Kidney (tissue), 14 donors: ENCODE results near the gene MYL11. TPM values are rescaled to one million over a fixed set of nuclear protein-coding genes. Genes with fewer than 3 reads are reported as not detected.
"Not testable (repeated sequence)": the region's sequence is repeated elsewhere in the genome, so short reads cannot be mapped to it uniquely, and the experiment has no call there.

Source experiments
- DNase-seq, 5 donors: peaks; one replicate each; pipeline ENCODE4 v3.0.0-alpha.2; 2013 to 2020
- FAIRE-seq: peaks from 2 replicates; lab custom pipeline; 2012; peaks lifted over from hg19 to GRCh38; lab: Jason Lieb, UNC
- H3K27ac ChIP-seq, 2 donors: one replicate each; pipeline ENCODE4 v1.7.0; 2013; ENCODE audit warnings: low read depth in 2 of 2, low read length in 2 of 2, inconsistent platforms in 1 of 2
- H3K27me3 ChIP-seq: one replicate; pipeline ENCODE4 v1.7.1; 2013; ENCODE audit warnings: low read length, inconsistent platforms; ENCODE audit not compliant: control insufficient read depth, insufficient read depth
- H3K36me3 ChIP-seq, 3 donors: one replicate each; pipeline versions ENCODE4 v1.7.0 to v1.7.1; 2013; ENCODE audit warnings: low read length in 3 of 3, control low read depth in 1 of 3, inconsistent platforms in 1 of 3; ENCODE audit not compliant: insufficient read depth in 3 of 3, control insufficient read depth in 2 of 3
- H3K4me1 ChIP-seq, 3 donors: one replicate each; pipeline versions ENCODE4 v1.7.0 to v1.7.1; 2013; ENCODE audit warnings: low read length in 3 of 3, inconsistent platforms in 1 of 3, low read depth in 1 of 3; ENCODE audit not compliant: control insufficient read depth in 2 of 3, insufficient read depth in 2 of 3
- H3K4me3 ChIP-seq, 3 donors: one replicate each; pipeline versions ENCODE4 v1.7.0 to v1.8.1; 2013; ENCODE audit warnings: low read length in 3 of 3, control low read depth in 1 of 3, inconsistent platforms in 1 of 3
- H3K9ac ChIP-seq, 3 donors: one replicate each; pipeline versions ENCODE4 v1.7.0 to v1.7.1; 2013; ENCODE audit warnings: low read length in 3 of 3, control low read depth in 1 of 3, inconsistent platforms in 1 of 3
- H3K9me3 ChIP-seq, 3 donors: one replicate each; pipeline versions ENCODE4 v1.7.0 to v1.7.1; 2013; ENCODE audit warnings: low read length in 3 of 3, control low read depth in 1 of 3, inconsistent platforms in 1 of 3; ENCODE audit not compliant: control insufficient read depth in 2 of 3, insufficient read depth in 1 of 3
- CTCF ChIP-seq: IDR thresholded peaks from 3 replicates; pipeline ENCODE4 v1.5.1; 2012; ENCODE audit warnings: mild to moderate bottlenecking, moderate library complexity, borderline replicate concordance; ENCODE audit not compliant: insufficient read depth; ENCODE audit errors: extremely low read depth
- intact Hi-C: fragments of 100-400 bp; cut with DNase I; formaldehyde crosslinking; loops from one replicate; pipeline ENCODE4 v1.11.1; 2022
- polyA plus RNA-seq: library from polyadenylated mRNA; stranded (reverse); fragments of 350-450 nt; fragmentation: Illumina TruSeq; extraction: RNeasy Lipid Tissue Mini Kit (QIAGEN cat#74804); gene quantifications from one replicate; pipeline ENCODE4 v1.2.3, GENCODE V29; 2014; ENCODE audit warnings: low read depth, low replicate concordance; ENCODE audit not compliant: insufficient read depth
- total RNA-seq: library from RNA; stranded (reverse); fragmentation: NEBNext Ultra II Directional; extraction: Animal tissue kit (Norgen Biotek cat#: 25700); gene quantifications from one replicate; pipeline ENCODE4 v1.2.1, GENCODE V29; 2021
- donor health status: control.
- donor health status: control.
- donor health status: control.
- donor health status: control.
- donor health status: control.
- donor health status: DM: yes; HTN: yes; CAD: no.
- donor health status: Normal renal cell carcinoma (clear cell type).

The MYL11 gene
- total and polyA plus RNA-seq, 2 donors from 2014 or later = 2.3 TPM; not detected in 1

- H3K27ac ChIP-seq = no peak overlapping the region
- FAIRE-seq (no peak), DNase-seq (no peak)
- H3K9ac ChIP-seq = no peak overlapping the region
- H3K9me3 ChIP-seq = no peaks in the 10 kb centered on the region
- no peak overlapping the region for H3K4me3 ChIP-seq
- H3K36me3 ChIP-seq = no peaks in the 10 kb centered on the region
- TF ChIP-seq CTCF = no peak
- no peaks in the 10 kb centered on the region for H3K4me1 ChIP-seq
- intact Hi-C loops = no loop called here
- no peaks in the 10 kb centered on the region for H3K27me3 ChIP-seq
Measured at GRCh38 chr16:30342751-30343490, 31.7 kb upstream of the MYL11 start.

- DNase-seq, H3K36me3 ChIP-seq, H3K27me3 ChIP-seq, H3K9me3 ChIP-seq, H3K9ac ChIP-seq, intact Hi-C loops, FAIRE-seq, H3K27ac ChIP-seq, H3K4me1 ChIP-seq, H3K4me3 ChIP-seq: not testable (repeated sequence)
Measured at GRCh38 chr16:30343491-30343820, 31.1 kb upstream of the MYL11 start.

- peaks cover 0 to 3% (median 0%) of the 10 kb centered on the region in 3 donors for H3K36me3 ChIP-seq
Measured at GRCh38 chr16:30346286-30346685, 28.3 kb upstream of the MYL11 start.

GRCh38 chr16:30348113-30348512, 26.5 kb upstream of the MYL11 start:
- Histone ChIP-seq H3K4me3 (no peak overlapping the region), H3K36me3 (peaks cover 0 to 19% (median 2%) of the 10 kb centered on the region in 3 donors), H3K9me3 (no peaks in the 10 kb centered on the region), H3K27ac (no peak overlapping the region), H3K4me1 (peaks cover 0 to 19% (median 10%) of the 10 kb centered on the region in 3 donors), H3K9ac (no peak overlapping the region), H3K27me3 (no peaks in the 10 kb centered on the region)
- no peak for TF ChIP-seq CTCF
- intact Hi-C loops = no loop called here
- FAIRE-seq = no peak
- no peak for DNase-seq

More at GRCh38 chr16:30346286-30346685, 28.3 kb upstream of the MYL11 start:
- no peak for TF ChIP-seq CTCF
- intact Hi-C loops = no loop called here
- no peak overlapping the region for H3K27ac ChIP-seq
- no peak for FAIRE-seq
- H3K27me3 ChIP-seq = no peaks in the 10 kb centered on the region
- no peak overlapping the region for H3K4me3 ChIP-seq
- DNase-seq = no peak
- H3K4me1 ChIP-seq = peaks cover 0 to 6% (median 0%) of the 10 kb centered on the region in 3 donors
- no peak overlapping the region for H3K9ac ChIP-seq
- no peaks in the 10 kb centered on the region for H3K9me3 ChIP-seq
